ENCODE data around the gene SAMD14.
"Not testable (repeated sequence)": the region's sequence is repeated elsewhere in the genome, so short reads cannot be mapped to it uniquely, and the experiment has no call there.

The SAMD14 gene

DNA sequence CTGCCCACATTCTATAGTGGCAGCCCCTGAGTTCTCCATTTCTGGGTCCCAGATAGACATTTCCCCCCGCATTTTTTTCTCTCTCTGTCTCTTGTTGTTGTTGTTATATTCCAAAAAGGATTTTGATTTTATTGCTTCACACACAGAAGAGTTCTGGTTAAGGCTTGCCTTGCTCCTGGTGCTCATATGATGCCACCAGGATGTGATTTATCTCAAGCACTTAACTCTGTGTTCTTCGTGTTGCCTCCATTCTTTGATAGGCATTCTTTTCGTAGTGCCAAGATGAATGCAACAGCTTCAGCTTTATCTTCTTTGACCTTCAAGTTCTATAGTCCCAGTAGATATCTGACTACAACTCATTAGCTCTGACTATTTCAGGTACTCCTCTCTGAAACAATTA, 64.9 kb downstream of the SAMD14 start:
- H3K36me3 Mint-ChIP-seq (ENCODE audit: low read depth) = no peaks in the 10 kb centered on the region
- no peaks in the 10 kb centered on the region for H3K9me3 Mint-ChIP-seq
- no peaks in the 10 kb centered on the region for H3K4me1 Mint-ChIP-seq (ENCODE audit: low read depth)
- H3K27ac Mint-ChIP-seq = no peak overlapping the region
- no peak for DNase-seq
- H3K4me3 Mint-ChIP-seq = no peak overlapping the region
- H3K27me3 Mint-ChIP-seq = no peaks in the 10 kb centered on the region

DNA sequence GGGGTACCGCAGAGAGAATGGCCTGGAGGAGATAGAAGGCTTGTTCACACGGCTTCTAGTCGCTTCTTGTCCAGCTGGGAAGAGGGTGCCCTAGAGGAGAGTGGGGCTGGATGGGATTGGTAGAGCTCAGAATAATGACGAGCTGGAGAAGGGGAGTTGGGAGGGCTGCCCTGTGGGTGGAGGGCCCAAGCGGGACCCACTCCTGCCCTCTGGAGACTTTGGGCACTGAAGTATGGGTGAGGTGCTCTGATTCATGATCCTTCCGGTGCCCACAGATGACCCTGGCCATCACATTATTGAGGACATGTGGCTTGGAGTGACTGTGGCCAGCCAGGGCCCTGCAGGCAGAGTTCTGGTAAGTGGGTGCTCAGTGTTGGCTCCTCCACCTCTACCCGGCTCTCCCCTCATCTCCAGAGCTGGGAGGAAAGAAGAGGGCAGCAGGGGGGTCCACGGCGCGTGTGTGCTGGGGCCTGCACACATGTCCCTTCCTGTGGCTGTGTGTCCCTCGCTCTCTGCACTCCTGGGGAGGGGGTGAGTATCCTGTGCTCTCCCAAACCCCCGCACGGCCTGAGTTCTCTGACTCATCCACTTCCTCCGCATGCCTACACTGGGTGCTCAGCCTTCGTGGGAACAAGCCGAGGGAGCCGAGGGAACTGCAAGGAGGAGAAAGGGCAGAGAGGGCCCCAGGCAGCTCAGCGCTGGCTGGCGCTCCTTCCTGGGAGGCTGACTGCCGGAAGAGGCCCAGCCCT, 65.5 kb downstream of the SAMD14 start:
- Mint-ChIP-seq H3K9me3 (no peaks in the 10 kb centered on the region), H3K27ac (no peak overlapping the region), H3K4me1 (ENCODE audit: low read depth) (no peaks in the 10 kb centered on the region), H3K27me3 (no peaks in the 10 kb centered on the region), H3K36me3 (ENCODE audit: low read depth) (no peaks in the 10 kb centered on the region), H3K4me3 (no peak overlapping the region)
- DNase-seq = no peak

DNA sequence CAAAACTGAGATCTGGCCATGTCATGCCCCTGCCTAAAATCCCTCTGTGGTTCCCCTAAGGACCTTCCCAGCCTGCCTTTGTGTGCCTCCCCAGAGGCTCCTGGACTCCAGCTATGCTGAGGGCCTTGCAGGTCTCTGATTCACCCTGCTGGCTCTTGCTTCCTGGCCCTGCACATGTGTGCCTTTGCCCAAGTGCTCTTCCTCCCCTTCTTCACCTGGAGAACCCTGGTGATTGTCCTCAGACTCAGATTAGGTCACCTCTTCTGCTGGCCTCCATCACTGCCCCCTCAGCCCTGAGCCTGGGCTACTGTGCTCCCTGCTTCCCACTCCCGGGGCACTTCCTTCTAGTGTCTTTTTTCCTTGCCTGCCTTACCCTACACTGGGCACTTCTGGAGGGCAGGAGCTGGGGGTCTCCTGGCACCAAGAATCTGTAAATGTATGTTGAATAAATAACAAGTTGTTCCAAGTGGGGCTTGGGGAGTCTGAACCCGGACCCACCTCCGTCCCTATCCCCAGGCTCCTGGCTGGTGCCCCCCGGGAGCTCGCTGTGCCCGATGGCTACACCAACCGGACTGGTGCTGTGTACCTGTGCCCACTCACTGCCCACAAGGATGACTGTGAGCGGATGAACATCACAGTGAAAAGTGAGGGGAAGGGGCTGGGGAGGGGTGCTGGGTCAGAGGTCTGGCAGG, 66.3 kb downstream of the SAMD14 start:
- H3K4me1 Mint-ChIP-seq (ENCODE audit: low read depth) = no peaks in the 10 kb centered on the region
- DNase-seq = no peak
- H3K36me3 Mint-ChIP-seq (ENCODE audit: low read depth) = no peaks in the 10 kb centered on the region
- H3K27me3 Mint-ChIP-seq = no peaks in the 10 kb centered on the region
- H3K4me3 Mint-ChIP-seq = no peak overlapping the region
- H3K9me3 Mint-ChIP-seq = no peaks in the 10 kb centered on the region
- no peak overlapping the region for H3K27ac Mint-ChIP-seq

DNA sequence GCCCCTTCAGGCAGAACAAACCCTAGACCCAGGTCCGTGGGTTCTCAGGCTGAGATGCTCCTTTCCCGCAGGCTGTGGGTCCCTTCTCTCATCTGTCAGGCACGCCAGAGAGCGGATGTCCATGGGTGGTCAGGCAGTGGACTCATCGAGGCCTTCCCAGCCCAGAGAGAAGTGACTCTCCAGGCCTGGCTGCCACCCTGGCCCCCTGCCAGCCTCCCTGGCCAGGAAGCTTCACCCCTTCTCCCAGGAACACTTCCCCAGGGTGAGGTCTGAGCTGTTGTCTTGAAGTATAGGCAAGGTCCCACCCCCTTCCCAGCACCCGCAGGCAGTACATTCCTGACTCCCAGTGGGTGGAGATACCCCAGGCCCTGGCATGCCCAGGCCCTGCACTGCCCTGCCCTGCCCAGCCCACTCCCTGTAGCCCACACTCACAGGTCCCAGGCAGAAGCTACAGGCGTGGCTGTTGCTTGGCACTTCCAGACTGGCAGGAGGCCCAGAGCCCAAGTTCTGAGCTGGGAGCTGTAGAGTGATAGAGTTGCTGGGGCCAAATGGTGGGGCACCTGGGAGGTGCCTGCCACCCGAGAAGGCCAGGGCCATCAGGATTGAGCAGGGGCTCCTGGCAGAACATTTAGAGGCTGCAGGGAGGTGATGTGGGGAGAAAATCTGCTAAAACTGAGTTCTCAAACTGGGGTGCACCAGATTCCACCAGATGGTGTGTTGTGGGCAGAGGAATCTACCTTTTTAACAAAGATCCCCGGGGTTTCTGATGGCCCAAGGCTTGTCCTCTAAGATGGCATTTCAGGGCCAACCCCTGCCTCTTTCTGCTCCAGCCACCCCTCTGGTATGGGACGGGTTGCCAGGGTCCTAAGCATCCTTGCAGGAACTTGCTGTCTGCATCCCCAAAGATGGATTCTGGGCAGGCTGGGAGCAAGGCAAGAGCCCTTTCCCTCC, 67.4 kb downstream of the SAMD14 start:
- Mint-ChIP-seq H3K27ac (no peak overlapping the region), H3K4me1 (ENCODE audit: low read depth) (peaks cover 4% of the 10 kb centered on the region), H3K9me3 (no peaks in the 10 kb centered on the region), H3K36me3 (ENCODE audit: low read depth) (no peaks in the 10 kb centered on the region), H3K4me3 (no peak overlapping the region), H3K27me3 (no peaks in the 10 kb centered on the region)
- no peak for DNase-seq

DNA sequence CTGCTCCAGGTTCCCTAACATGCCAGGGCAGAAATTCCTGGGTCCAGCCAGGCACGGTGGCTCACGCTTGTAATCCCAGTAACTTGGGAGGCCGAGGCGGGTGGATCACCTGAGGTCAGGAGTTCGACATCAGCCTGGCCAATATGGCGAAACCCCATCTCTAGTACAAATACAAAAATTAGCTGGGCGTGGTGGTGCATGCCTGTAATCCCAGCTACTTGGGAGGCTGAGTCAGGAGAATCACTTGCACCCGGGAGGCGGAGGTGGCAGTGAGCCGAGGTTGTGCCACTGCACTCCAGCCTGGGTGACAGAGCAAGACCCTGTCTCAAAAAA, 68.3 kb downstream of the SAMD14 start:
- H3K27ac Mint-ChIP-seq; DNase-seq; H3K4me3 Mint-ChIP-seq; H3K9me3 Mint-ChIP-seq; H3K27me3 Mint-ChIP-seq; H3K36me3 Mint-ChIP-seq (ENCODE audit: low read depth): not testable (repeated sequence)
- peaks cover 11% of the 10 kb centered on the region for H3K4me1 Mint-ChIP-seq (ENCODE audit: low read depth)

DNA sequence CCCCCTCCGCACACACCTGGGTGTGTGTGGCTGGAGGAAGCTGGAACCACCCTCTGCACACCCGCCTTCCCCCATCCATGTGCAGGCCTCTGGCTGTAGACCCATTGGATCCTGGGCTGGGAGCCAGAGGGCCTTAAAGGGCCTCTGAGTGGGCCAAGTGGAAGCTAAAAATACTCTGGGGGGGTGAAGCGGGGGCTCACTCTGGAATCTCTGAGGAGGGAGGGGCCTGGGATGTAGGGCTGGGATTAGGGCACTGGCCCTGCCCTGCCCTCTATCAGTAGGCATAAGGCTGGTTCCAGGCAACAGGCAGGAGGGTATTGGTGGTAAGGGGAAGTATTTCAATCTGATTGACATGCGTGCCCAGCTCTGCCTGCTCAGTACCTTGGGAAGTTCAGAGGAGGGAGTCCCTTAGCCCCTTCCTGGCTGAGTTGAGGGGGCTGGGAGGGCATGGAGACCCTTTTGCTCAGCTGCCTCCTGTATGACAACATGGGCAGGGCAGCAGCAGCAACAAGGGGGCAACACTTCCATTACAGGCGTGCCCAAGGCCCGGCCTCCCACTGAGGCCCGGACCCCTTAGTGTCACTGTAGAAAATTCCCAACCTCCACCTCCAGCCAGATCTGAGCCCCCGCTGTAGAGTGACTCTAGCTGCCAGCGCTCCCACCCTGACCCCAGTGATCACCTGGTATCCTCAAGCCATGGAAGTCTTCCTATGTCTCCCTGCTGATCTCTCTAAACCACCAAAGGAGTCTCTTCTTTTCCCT, 68.8 kb downstream of the SAMD14 start:
- no peak overlapping the region for H3K4me3 Mint-ChIP-seq
- no peaks in the 10 kb centered on the region for H3K27me3 Mint-ChIP-seq
- no peaks in the 10 kb centered on the region for H3K9me3 Mint-ChIP-seq
- H3K4me1 Mint-ChIP-seq (ENCODE audit: low read depth) = peaks cover 14% of the 10 kb centered on the region
- H3K36me3 Mint-ChIP-seq (ENCODE audit: low read depth) = peaks cover 3% of the 10 kb centered on the region
- no peak for DNase-seq
- no peak overlapping the region for H3K27ac Mint-ChIP-seq
